GM18907 (cell line): ENCODE data around the gene TMCO6.

ENCODE experiments used
- ATAC-seq: cut with Tn5 transposase; IDR thresholded peaks from one replicate; pipeline ENCODE4 v1.9.1; 2021; ENCODE audit warnings: mild to moderate bottlenecking, moderate library complexity; ENCODE audit not compliant: unreplicated experiment

Gene TMCO6

GRCh38 chr5:140672455-140673186 is 33.4 kb downstream of the TMCO6 start:
- ATAC-seq, result no peak

GRCh38 chr5:140673187-140673976 is 34.1 kb downstream of the TMCO6 start, which contains the start of gene DND1:
TSS of gene DND1 (minus strand) at chr5:140673576. CDS start at chr5:140673542, 34 bp downstream.
- no peak for ATAC-seq

- ATAC-seq, result no peak
Measured at GRCh38 chr5:140674211-140674610, 35.0 kb downstream of the TMCO6 start.

- no peak for ATAC-seq
Measured at GRCh38 chr5:140674629-140675028, 35.4 kb downstream of the TMCO6 start.

GRCh38 chr5:140677947-140678346 is 38.7 kb downstream of the TMCO6 start:
- peak; percentile 67 for ATAC-seq

- ATAC-seq, result no peak
Measured at GRCh38 chr5:140678993-140679392, 39.7 kb downstream of the TMCO6 start.

- peak; percentile 1 for ATAC-seq
Measured at GRCh38 chr5:140690376-140690932, 51.2 kb downstream of the TMCO6 start.

- peak; percentile 99 for ATAC-seq
Measured at GRCh38 chr5:140690941-140691924, 52.0 kb downstream of the TMCO6 start, which contains the start of the genes HARS1 and HARS2. TSS of gene HARS1 (minus strand) at chr5:140691370. CDS start at chr5:140691304, 66 bp downstream. TSS of gene HARS2 (plus strand) at chr5:140691455. CDS start at chr5:140691649, 194 bp downstream.

GRCh38 chr5:140694276-140694675 is 55.0 kb downstream of the TMCO6 start:
- no peak for ATAC-seq
